Ectodermal cell (in vitro differentiated cells): Measurements from ENCODE around the gene ERVMER34-1.

Experiments
- H3K27ac ChIP-seq: 2 replicates; pipeline ENCODE4 v1.7.0; 2013; ENCODE audit warnings: mild to moderate bottlenecking, low read depth, low read length; ENCODE audit not compliant: insufficient read depth, poor library complexity, severe bottlenecking
- H3K27me3 ChIP-seq: 2 replicates; pipeline ENCODE4 v1.7.0; 2013; ENCODE audit warnings: mild to moderate bottlenecking, low read length; ENCODE audit not compliant: insufficient read depth, control insufficient read depth, poor library complexity, severe bottlenecking
- H3K36me3 ChIP-seq: one replicate; pipeline ENCODE4 v1.7.0; 2013; ENCODE audit warnings: low read length; ENCODE audit not compliant: control insufficient read depth, insufficient read depth
- H3K4me1 ChIP-seq: one replicate; pipeline ENCODE4 v1.7.0; 2013; ENCODE audit warnings: low read length; ENCODE audit not compliant: control insufficient read depth, insufficient read depth
- H3K4me3 ChIP-seq: 2 replicates; pipeline ENCODE4 v1.7.0; 2013; ENCODE audit warnings: low read depth, low read length, control low read depth; ENCODE audit not compliant: insufficient read depth
- H3K9me3 ChIP-seq: 2 replicates; pipeline ENCODE4 v1.7.0; 2013; ENCODE audit warnings: mild to moderate bottlenecking, low read length, moderate library complexity; ENCODE audit not compliant: control insufficient read depth
- WGBS, 2 experiments: methylation state at CpG; one replicate each; pipeline ENCODE4 v1.1.7; 2013; ENCODE audit warnings: missing lambda C conversion rate in 2 of 2; 5-methylcytosine and 5-hydroxymethylcytosine counted together

ERVMER34-1 gene

GRCh38 chr4:52721968-52722815 lies 29.0 kb downstream of the ERVMER34-1 start:
- no peaks in the 10 kb centered on the region for H3K27me3 ChIP-seq
- H3K4me1 ChIP-seq, result peaks cover 5% of the 10 kb centered on the region
- no peaks in the 10 kb centered on the region for H3K9me3 ChIP-seq
- WGBS, 2 experiments, result 18 to 19% methylated on average over 54 to 56 of the region's 56 CpGs
- H3K4me3 ChIP-seq, result peak overlapping the region; percentile 59
- peaks cover 6% of the 10 kb centered on the region for H3K36me3 ChIP-seq
- H3K27ac ChIP-seq, result peak overlapping the region; percentile 61

- Histone ChIP-seq H3K4me3 (no peak overlapping the region), H3K4me1 (peaks cover 21% of the 10 kb centered on the region), H3K27ac (no peak overlapping the region), H3K9me3 (no peaks in the 10 kb centered on the region), H3K36me3 (peaks cover 32% of the 10 kb centered on the region), H3K27me3 (no peaks in the 10 kb centered on the region)
- WGBS, 2 experiments, result 96 to 100% methylated on average over 2 to 3 of the region's 3 CpGs
Measured at GRCh38 chr4:52718123-52718522, 33.1 kb downstream of the ERVMER34-1 start.

- Histone ChIP-seq H3K9me3 (no peaks in the 10 kb centered on the region), H3K27ac (no peak overlapping the region), H3K27me3 (no peaks in the 10 kb centered on the region), H3K36me3 (peaks cover 32% of the 10 kb centered on the region), H3K4me3 (no peak overlapping the region), H3K4me1 (peaks cover 17% of the 10 kb centered on the region)
- WGBS, 2 experiments, result 95 to 97% methylated on average over 6 of the region's 6 CpGs
Measured at GRCh38 chr4:52716364-52717151, 34.7 kb downstream of the ERVMER34-1 start.

- 86 to 93% methylated on average over 2 to 3 of the region's 3 CpGs for WGBS, 2 experiments
- Histone ChIP-seq H3K27me3 (no peaks in the 10 kb centered on the region), H3K27ac (no peak overlapping the region), H3K36me3 (peaks cover 32% of the 10 kb centered on the region), H3K9me3 (no peaks in the 10 kb centered on the region), H3K4me3 (no peak overlapping the region), H3K4me1 (peaks cover 17% of the 10 kb centered on the region)
Measured at GRCh38 chr4:52715914-52716313, 35.3 kb downstream of the ERVMER34-1 start.

- WGBS, 2 experiments, result 97% methylated on average over 7 of the region's 7 CpGs
- no peak overlapping the region for H3K4me3 ChIP-seq
- peaks cover 28% of the 10 kb centered on the region for H3K36me3 ChIP-seq
- no peaks in the 10 kb centered on the region for H3K9me3 ChIP-seq
- no peaks in the 10 kb centered on the region for H3K27me3 ChIP-seq
- peaks cover 17% of the 10 kb centered on the region for H3K4me1 ChIP-seq
- no peak overlapping the region for H3K27ac ChIP-seq
Measured at GRCh38 chr4:52715255-52715897, 35.8 kb downstream of the ERVMER34-1 start.

- Histone ChIP-seq H3K27me3 (no peaks in the 10 kb centered on the region), H3K36me3 (peaks cover 26% of the 10 kb centered on the region), H3K27ac (no peak overlapping the region), H3K4me3 (peak overlapping the region; percentile 96), H3K9me3 (no peaks in the 10 kb centered on the region), H3K4me1 (peaks cover 17% of the 10 kb centered on the region)
- WGBS, 2 experiments, result 82 to 88% methylated on average over 4 of the region's 4 CpGs
Measured at GRCh38 chr4:52714597-52715254, 36.5 kb downstream of the ERVMER34-1 start.

- Histone ChIP-seq H3K9me3 (no peaks in the 10 kb centered on the region), H3K36me3 (peaks cover 26% of the 10 kb centered on the region), H3K4me1 (peaks cover 17% of the 10 kb centered on the region), H3K27ac (no peak overlapping the region), H3K27me3 (no peaks in the 10 kb centered on the region), H3K4me3 (peak overlapping the region; percentile 96)
- WGBS, 2 experiments, result 24 to 36% methylated on average over 11 to 12 of the region's 12 CpGs
Measured at GRCh38 chr4:52713456-52713937, 37.7 kb downstream of the ERVMER34-1 start.

GRCh38 chr4:52712251-52713130 lies 38.7 kb downstream of the ERVMER34-1 start:
- Histone ChIP-seq H3K27me3 (no peaks in the 10 kb centered on the region), H3K4me3 (peak overlapping the region; percentile 96), H3K36me3 (peaks cover 26% of the 10 kb centered on the region), H3K27ac (no peak overlapping the region), H3K9me3 (no peaks in the 10 kb centered on the region), H3K4me1 (peaks cover 17% of the 10 kb centered on the region)
- 0 to 1% methylated on average over 87 of the region's 87 CpGs for WGBS, 2 experiments

- peak overlapping the region; percentile 36 for H3K4me3 ChIP-seq
- H3K9me3 ChIP-seq, result no peaks in the 10 kb centered on the region
- H3K36me3 ChIP-seq, result peaks cover 26% of the 10 kb centered on the region
- H3K27ac ChIP-seq, result no peak overlapping the region
- WGBS, 2 experiments, result 13 to 16% methylated on average over 15 of the region's 15 CpGs
- no peaks in the 10 kb centered on the region for H3K27me3 ChIP-seq
- H3K4me1 ChIP-seq, result peaks cover 17% of the 10 kb centered on the region
Measured at GRCh38 chr4:52711834-52712250, 39.4 kb downstream of the ERVMER34-1 start.
